AG09309 (cell line): Measurements from ENCODE around the gene PTGER4.
"Not testable (repeated sequence)": the region's sequence is repeated elsewhere in the genome, so short reads cannot be mapped to it uniquely, and the experiment has no call there.

Source experiments
- DNase-seq: peaks from one replicate; pipeline ENCODE4 v3.0.0-alpha.2; 2010; ENCODE audit warnings: low read depth
- H3K4me3 ChIP-seq: 2 replicates; pipeline ENCODE4 v1.5.1; 2011; ENCODE audit warnings: mild to moderate bottlenecking, low read depth, low read length, moderate library complexity; ENCODE audit not compliant: control insufficient read depth
- TF ChIP-seq, protein P1 (sequence below): IDR thresholded peaks from 2 replicates; pipeline ENCODE4 v1.5.1; 2011; ENCODE audit warnings: mild to moderate bottlenecking, low read depth, low read length, inconsistent platforms; ENCODE audit not compliant: insufficient read depth, control insufficient read depth; ENCODE audit errors: missing control alignments

Gene PTGER4

DNA sequence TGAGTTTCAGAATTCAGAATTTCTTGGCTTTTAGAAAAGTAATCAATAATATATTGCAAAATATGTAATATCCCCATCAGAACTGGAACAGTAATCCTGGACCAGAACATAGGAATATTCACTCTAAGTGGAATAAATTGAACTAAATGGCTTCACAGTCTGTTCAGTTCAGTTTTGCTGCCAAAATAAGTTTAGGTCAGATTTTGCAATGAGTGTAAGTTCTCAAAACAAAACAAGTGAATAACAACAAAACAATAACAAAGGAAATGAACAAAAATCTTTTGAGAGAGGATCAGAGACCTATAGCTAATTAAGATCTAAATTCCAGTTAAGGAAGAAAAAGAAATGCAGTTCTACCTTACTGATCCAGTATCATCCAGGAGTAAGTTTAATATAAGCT lies 9.3 kb downstream of the PTGER4 start:
- TF ChIP-seq, protein P1, sequence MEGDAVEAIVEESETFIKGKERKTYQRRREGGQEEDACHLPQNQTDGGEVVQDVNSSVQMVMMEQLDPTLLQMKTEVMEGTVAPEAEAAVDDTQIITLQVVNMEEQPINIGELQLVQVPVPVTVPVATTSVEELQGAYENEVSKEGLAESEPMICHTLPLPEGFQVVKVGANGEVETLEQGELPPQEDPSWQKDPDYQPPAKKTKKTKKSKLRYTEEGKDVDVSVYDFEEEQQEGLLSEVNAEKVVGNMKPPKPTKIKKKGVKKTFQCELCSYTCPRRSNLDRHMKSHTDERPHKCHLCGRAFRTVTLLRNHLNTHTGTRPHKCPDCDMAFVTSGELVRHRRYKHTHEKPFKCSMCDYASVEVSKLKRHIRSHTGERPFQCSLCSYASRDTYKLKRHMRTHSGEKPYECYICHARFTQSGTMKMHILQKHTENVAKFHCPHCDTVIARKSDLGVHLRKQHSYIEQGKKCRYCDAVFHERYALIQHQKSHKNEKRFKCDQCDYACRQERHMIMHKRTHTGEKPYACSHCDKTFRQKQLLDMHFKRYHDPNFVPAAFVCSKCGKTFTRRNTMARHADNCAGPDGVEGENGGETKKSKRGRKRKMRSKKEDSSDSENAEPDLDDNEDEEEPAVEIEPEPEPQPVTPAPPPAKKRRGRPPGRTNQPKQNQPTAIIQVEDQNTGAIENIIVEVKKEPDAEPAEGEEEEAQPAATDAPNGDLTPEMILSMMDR: no peak
- DNase-seq: no peak
- H3K4me3 ChIP-seq: no peak overlapping the region

GRCh38 chr5:40689438-40689837 lies 9.7 kb downstream of the PTGER4 start:
- peak; percentile 84 for DNase-seq
- no peak overlapping the region for H3K4me3 ChIP-seq
- TF ChIP-seq, protein P1: no peak

- TF ChIP-seq, protein P1: no peak
- H3K4me3 ChIP-seq: no peak overlapping the region
- no peak for DNase-seq
These were observed 10.6 kb downstream of the PTGER4 start for GRCh38 chr5:40690267-40690666.

DNA sequence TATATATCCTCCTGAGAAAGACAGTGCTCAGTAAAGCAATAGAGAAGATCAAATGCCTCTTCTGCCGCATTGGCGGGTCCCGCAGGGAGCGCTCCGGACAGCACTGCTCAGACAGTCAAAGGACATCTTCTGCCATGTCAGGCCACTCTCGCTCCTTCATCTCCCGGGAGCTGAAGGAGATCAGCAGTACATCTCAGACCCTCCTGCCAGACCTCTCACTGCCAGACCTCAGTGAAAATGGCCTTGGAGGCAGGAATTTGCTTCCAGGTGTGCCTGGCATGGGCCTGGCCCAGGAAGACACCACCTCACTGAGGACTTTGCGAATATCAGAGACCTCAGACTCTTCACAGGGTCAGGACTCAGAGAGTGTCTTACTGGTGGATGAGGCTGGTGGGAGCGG lies 12.2 kb downstream of the PTGER4 start:
- no peak for DNase-seq
- TF ChIP-seq, protein P1: no peak
- no peak overlapping the region for H3K4me3 ChIP-seq

DNA sequence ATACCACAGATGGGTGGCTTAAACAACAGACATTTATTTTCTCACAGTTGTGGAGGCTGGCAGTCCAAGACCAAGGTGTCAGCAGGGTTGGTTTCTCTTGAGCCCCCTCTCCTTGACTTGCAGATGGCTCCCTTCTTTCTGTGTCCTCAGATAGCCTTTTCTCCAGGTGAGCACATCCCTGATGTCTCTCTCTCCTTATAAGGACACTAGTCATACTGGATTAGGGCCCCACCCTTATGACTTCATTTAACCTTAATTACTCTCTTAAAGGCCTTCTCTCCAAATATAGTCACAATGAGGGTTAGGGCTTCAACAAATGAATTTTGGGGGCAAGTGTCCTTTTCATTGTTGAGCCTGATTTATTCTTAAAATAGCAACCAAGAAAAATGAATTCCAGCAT lies 14.7 kb downstream of the PTGER4 start:
- TF ChIP-seq, protein P1: no peak
- DNase-seq: no peak
- no peak overlapping the region for H3K4me3 ChIP-seq

DNA sequence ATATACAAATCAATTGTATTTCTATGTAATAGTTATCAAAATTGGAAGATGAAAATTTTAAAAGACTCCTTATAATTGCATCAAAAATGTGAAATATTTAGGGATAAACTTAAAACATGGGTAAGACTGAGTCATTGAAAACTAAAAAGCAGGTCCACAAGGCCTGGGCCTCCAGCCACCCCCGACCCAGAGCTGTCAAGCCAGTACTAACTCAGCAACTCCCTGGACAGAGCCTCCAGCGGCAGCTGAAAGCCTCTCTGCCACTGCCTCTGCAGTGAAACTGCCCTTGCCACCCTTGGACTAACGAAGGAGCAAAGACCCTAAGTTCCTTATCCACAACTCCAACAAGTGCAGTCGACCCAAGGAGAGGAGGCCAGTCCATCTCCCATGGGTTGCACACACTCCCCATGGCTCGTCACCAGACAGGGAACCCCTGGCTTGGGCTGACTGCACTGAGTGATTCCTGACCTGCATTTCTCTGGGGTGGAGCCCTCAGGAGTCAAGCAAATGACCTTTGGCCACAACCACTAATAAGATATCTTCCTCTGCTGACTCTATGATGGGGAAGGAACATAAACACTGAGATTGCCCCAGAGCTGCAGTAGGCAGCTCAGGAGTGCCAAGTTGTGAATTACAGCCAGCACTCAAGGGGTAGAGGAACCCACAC lies 20.5 kb downstream of the PTGER4 start:
- no peak for DNase-seq
- TF ChIP-seq, protein P1: no peak
- H3K4me3 ChIP-seq: no peak overlapping the region

DNA sequence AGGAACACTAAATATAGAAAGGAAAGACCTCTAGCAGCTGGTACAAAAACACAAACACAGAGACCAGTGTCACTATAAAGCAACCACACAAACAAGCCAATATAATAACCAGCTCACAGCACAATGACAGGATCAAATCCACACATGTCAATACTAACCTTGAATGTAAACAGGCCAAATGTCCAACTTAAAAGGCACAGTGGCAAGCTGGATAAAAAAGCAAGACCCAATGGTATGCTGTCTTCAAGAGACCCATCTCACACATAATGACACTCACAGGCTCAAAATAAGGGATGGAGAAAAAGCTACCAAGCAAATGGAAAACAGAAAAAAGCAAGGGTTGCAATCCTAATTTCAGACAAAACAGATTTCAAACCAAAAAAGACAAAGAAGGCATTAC lies 22.3 kb downstream of the PTGER4 start:
- DNase-seq, H3K4me3 ChIP-seq: not testable (repeated sequence)

DNA sequence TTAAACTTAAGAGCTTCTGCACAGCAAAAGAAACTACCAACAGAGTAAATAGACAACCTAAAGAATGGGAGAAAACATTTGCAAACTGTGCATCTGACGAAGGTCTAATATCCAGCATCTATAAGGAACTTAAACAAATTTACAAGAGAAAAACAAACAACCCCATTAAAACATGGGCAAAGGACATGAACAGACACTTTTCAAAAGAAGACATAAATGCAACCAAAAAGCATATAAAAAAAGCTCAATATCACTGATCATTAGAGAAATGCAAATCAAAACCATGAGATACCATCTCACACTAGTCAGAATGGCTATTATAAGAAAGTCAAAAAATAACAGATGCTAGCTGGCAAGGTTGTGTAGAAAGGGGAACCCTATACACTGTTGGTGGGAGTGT lies 25.8 kb downstream of the PTGER4 start:
- not testable (repeated sequence) for H3K4me3 ChIP-seq, DNase-seq

GRCh38 chr5:40710575-40710974 lies 30.9 kb downstream of the PTGER4 start:
- not testable (repeated sequence) for H3K4me3 ChIP-seq

More at GRCh38 chr5:40710575-40710974, 30.9 kb downstream of the PTGER4 start:
- not testable (repeated sequence) for DNase-seq
